CD4-positive, alpha-beta T cell treated with Interleukin-2 at 100 ng/mL for 4 hours (primary cell): Measurements from ENCODE around the gene KMT2A.
"Not testable (repeated sequence)": the region's sequence is repeated elsewhere in the genome, so short reads cannot be mapped to it uniquely, and the experiment has no call there.

Source experiments
- DNase-seq: peaks from one replicate; pipeline ENCODE4 v3.0.0-alpha.2; 2020; ENCODE audit warnings: low spot score

KMT2A gene

GRCh38 chr11:118533769-118534729 lies 97.8 kb downstream of the KMT2A start:
- no peak for DNase-seq

DNA sequence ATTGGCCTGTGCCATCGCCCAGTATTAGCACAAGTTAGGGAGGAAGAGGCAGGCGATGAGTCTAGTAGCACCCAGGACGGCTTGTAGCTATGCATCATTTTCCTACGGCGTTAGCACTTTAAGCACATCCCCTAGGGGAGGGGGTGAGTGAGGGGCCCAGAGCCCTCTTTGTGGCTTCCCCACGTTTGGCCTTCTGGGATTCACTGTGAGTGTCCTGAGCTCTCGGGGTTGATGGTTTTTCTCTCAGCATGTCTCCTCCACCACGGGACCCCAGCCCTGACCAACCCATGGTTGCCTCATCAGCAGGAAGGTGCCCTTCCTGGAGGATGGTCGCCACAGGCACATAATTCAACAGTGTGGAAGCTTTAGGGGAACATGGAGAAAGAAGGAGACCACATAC lies 99.0 kb downstream of the KMT2A start:
- DNase-seq: no peak

- DNase-seq: no peak
Observed at GRCh38 chr11:118536726-118537125, 100.4 kb downstream of the KMT2A start.

DNA sequence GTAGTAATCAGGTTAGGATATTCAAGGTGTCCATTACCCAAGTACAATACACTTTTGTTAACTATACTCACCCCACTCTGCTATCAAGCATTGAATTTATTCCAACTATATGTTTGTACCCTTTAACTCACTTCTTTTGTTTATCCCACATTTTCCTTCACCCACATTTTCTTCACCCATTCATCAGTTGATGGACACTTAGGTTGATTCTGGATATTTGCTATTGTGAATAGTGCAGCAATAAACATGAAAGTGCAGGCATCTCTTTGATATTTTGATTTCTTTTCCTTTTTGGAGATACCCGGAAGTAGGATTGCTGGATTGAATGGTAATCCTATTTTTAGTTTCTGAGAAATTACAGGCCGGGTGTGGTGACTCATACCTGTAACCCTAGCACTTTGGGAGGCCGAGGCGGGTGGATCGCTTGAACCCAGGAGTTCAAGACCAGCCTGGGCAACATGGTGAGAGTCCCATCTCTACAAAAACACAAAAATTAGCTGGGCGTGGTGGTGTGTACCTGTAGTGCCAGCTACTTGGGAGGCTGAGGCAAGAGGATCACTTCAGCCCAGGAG lies 101.2 kb downstream of the KMT2A start:
- no peak for DNase-seq

DNA sequence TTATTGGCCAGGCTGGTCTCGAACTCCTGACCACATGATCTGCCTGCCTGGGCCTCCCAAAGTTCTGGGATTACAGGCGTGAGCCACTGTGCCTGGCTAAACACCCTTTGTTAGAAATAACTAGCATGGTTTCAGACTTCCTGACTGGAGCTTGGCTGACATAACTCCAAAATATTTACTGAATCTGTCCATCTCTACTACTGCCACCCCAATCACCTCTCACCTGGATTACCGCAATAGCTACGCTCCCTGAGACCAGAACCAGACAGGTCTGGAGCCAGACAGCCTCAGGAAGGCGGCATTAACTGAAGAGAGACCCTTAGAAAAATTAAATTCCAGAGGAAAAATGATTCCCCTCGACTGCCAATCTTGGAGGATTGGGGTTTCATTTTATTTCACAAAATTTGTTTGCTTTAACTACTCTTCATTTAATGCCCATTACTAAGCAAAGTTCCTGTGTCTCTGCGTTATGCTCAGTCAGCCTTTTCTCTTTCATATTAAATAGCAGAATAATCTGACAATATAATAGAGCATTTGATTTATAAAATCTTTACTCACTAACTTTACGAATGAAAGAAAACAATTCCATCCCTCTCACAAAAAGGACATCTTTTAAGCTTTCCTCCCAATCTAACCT lies 107.8 kb downstream of the KMT2A start:
- DNase-seq: no peak

- DNase-seq: no peak
Observed at GRCh38 chr11:118544647-118545010, 108.3 kb downstream of the KMT2A start.

DNA sequence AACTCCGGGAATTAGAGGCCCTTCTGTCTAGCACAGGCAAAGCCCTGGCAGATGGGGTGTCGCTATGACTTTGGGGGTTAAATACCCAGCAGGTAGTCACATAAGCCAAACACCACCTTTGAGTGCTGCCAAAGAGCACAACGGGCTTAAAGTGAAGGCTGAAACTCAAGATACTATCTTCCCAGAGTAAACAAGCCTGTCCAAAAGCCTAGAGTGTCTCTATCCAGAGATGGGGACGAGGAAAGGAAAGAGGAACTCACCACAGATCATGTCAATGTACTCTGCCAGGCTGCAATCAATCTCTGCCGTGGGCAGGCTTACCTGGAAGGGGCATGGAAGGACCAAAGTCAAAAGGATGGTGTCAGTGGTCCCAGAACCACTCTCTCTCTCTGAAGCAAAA lies 109.2 kb downstream of the KMT2A start:
- no peak for DNase-seq

DNA sequence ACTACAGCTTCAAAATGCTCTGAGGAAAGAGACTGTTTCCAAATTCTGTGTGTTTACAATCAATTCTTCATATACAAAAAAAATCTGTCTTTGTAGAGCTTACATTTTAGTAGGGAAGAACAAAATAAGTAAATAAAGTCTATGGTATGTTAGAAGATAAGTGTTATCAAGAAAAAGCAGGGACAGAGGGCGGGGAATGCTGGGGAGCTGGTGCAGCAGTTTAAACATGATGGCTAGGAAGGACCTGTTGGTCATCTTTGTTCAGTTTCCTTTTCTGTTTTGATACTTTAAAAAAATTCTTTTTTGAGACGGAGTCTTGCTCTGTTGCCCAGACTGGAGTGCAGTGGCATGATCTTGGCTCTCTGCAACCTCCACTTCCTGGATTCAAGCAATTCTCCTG lies 110.8 kb downstream of the KMT2A start:
- no peak for DNase-seq

GRCh38 chr11:118552341-118552740 lies 116.0 kb downstream of the KMT2A start:
- DNase-seq: no peak

- DNase-seq: no peak
Observed at GRCh38 chr11:118560806-118561205, 124.5 kb downstream of the KMT2A start.

- no peak for DNase-seq
Observed at GRCh38 chr11:118565051-118565450, 128.8 kb downstream of the KMT2A start.

DNA sequence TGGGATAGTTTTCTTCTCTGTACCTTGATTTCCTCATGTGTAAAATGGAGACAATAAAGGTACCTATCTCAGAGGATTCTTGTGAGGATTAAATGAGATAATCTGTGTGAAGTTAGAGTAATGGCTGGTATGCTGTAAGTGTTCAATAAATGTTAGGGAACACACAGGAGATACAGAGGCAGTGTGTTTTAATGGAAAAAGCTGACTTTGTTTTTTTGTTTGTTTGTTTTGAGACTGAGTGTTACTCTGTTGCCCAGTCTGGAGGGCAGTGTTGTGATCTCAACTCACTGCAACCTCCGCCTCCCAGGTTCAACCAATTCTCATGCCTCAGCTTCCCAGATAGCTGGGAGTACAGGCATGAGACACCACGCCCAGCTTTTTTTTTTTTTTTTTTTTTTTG lies 133.4 kb downstream of the KMT2A start:
- no peak for DNase-seq

GRCh38 chr11:118570787-118571186 lies 134.5 kb downstream of the KMT2A start:
- DNase-seq: no peak

GRCh38 chr11:118571701-118572060 lies 135.4 kb downstream of the KMT2A start:
- DNase-seq: not testable (repeated sequence)

DNA sequence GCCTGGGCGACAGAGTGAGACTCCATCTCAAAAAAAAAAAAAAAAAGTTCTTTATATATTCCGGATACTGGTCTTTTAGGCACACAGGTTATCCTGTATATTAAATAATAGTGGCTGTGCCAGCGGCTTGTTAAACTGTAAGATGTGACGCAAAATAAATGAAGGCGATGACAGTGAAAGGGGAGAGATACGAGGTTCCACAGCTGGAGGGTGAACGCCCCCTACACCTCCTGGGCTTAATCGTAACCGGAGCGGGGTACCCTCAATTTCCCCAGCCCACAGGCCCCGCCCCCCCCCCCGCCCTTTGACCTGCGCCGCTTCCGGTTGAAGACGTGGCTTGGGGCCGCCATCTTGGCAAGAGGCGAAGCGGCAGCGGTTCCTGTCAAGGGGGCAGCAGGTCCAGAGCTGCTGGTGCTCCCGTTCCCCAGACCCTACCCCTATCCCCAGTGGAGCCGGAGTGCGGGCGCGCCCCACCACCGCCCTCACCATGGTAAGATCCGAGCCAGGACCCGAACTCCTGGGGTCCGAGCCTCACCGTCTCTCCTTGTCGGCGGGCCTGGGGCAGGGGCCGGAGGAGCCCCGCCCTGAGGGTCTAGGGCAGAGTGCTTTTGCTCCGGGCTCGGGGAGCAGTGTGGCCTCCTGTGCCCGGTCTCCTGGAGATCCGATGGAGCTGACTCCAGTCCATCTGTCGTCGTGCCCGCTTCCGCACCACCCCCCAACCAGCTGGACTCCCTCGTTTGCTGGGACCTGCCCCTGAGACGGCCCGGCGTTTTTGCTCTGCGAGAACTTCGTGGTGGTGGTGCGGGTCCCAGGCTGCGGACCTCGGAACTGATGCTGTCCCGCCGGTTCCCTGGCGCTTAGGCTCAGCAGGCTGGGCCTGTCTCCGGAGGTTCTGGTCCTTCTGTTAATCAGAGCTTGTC lies 136.0 kb downstream of the KMT2A start, which contains the start of gene ARCN1:
Gene ARCN1 (plus strand): TSS at position 349 of the 920 bp plus-strand sequence. CDS start 139 bp downstream, at position 488.
- DNase-seq: peak; percentile 77

DNA sequence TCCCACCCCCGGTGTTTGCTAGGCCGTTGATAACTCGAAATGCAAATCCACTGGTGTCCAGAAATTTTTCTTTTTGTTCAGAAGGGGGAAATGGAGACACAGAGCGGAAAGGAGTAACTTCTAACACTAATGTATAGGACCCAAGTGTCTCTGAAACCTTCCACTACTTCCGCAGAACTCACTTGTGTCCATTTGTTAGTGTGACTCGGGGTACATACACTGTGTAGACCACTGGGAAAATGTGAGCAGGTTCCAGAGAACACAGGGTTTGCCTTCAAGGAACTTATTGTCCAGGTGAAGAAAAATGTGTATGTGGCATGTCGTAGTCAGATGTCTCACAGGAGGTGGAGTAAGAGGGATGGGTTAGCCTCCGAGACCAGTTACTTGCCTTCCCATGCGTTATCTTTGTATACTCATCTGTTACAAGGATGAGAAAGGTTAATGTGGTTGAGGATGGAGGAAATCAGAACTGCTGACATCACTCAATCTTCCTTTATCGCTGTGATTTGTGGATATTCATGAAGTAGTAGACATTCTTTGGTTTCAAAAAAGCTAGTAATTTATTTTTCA lies 136.8 kb downstream of the KMT2A start:
- peak; percentile 56 for DNase-seq

- no peak for DNase-seq
Observed at GRCh38 chr11:118574636-118575035, 138.3 kb downstream of the KMT2A start.
